ENCODE measurements around the gene TXNL4A.

The TXNL4A gene

DNA sequence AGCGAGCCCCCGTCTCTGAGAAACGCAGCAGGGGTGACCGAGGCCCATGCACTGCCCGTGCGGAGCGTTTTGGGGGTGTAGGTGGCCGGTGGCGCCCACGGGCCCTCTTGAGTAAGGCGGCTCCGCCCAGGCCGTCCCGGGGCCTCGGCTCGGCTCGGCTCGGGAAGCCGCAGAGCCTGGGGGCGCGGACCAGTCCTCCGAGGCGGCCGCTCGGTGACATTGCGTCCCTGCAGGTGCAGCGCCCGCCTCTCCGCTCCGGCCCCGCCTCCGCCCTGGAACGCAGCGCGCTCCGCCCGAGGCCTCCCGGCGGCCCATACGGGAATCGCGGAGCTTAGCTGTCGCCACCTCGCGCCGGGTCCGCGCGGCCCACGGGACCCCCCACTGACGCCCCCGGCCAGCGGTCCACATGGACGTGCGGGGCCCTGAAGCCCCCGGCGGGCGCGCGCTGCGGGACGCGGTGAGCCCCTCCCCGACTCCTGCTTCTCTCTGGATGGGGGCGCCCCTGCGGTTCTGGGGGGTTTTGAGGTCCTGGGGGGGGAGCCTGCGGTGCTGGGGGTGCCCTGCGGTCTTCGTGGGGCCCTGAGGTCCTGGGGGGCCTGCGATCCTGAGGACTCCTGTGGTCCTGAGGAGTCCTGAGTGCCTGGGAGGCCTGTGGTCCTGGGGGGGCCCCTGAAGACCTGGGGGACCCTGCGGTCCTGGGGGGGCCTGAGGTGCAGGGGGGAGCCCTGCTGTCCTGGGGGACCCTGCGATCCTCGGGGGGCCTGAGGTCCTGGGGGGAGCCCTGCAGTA lies 23.8 kb downstream of the TXNL4A start, which contains the start of gene HSBP1L1 (continued):
- no peak for TF ChIP-seq GLI2 (tag by site-specific recombination; IDR thresholded peaks at IDR 0.05; ENCODE audit: borderline replicate concordance, low read depth)
- no peak for TF ChIP-seq ZNF629 (tag by site-specific recombination; IDR thresholded peaks at IDR 0.05)
- TF ChIP-seq ZBTB21 (tag by site-specific recombination; IDR thresholded peaks at IDR 0.05), result no peak
- TF ChIP-seq MYNN (tag by site-specific recombination; IDR thresholded peaks at IDR 0.05; ENCODE audit: borderline replicate concordance), result no peak
- TF ChIP-seq ZNF623 (tag by site-specific recombination; IDR thresholded peaks at IDR 0.05), result no peak
- no peak for TF ChIP-seq ZNF433 (tag by site-specific recombination; IDR thresholded peaks at IDR 0.05; ENCODE audit: low read depth)
- TF ChIP-seq, protein P1, sequence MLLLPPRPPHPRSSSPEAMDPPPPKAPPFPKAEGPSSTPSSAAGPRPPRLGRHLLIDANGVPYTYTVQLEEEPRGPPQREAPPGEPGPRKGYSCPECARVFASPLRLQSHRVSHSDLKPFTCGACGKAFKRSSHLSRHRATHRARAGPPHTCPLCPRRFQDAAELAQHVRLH (tag by site-specific recombination; IDR thresholded peaks at IDR 0.05), result no peak
- no peak for TF ChIP-seq ZBTB1 (tag by site-specific recombination; IDR thresholded peaks at IDR 0.05)
- TF ChIP-seq, protein P2, sequence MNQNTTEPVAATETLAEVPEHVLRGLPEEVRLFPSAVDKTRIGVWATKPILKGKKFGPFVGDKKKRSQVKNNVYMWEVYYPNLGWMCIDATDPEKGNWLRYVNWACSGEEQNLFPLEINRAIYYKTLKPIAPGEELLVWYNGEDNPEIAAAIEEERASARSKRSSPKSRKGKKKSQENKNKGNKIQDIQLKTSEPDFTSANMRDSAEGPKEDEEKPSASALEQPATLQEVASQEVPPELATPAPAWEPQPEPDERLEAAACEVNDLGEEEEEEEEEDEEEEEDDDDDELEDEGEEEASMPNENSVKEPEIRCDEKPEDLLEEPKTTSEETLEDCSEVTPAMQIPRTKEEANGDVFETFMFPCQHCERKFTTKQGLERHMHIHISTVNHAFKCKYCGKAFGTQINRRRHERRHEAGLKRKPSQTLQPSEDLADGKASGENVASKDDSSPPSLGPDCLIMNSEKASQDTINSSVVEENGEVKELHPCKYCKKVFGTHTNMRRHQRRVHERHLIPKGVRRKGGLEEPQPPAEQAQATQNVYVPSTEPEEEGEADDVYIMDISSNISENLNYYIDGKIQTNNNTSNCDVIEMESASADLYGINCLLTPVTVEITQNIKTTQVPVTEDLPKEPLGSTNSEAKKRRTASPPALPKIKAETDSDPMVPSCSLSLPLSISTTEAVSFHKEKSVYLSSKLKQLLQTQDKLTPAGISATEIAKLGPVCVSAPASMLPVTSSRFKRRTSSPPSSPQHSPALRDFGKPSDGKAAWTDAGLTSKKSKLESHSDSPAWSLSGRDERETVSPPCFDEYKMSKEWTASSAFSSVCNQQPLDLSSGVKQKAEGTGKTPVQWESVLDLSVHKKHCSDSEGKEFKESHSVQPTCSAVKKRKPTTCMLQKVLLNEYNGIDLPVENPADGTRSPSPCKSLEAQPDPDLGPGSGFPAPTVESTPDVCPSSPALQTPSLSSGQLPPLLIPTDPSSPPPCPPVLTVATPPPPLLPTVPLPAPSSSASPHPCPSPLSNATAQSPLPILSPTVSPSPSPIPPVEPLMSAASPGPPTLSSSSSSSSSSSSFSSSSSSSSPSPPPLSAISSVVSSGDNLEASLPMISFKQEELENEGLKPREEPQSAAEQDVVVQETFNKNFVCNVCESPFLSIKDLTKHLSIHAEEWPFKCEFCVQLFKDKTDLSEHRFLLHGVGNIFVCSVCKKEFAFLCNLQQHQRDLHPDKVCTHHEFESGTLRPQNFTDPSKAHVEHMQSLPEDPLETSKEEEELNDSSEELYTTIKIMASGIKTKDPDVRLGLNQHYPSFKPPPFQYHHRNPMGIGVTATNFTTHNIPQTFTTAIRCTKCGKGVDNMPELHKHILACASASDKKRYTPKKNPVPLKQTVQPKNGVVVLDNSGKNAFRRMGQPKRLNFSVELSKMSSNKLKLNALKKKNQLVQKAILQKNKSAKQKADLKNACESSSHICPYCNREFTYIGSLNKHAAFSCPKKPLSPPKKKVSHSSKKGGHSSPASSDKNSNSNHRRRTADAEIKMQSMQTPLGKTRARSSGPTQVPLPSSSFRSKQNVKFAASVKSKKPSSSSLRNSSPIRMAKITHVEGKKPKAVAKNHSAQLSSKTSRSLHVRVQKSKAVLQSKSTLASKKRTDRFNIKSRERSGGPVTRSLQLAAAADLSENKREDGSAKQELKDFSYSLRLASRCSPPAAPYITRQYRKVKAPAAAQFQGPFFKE (tag by site-specific recombination; IDR thresholded peaks at IDR 0.05; ENCODE audit: borderline replicate concordance), result no peak
- TF ChIP-seq ZNF596 (tag by site-specific recombination; IDR thresholded peaks at IDR 0.05), result no peak
- TF ChIP-seq ZNF175 (tag by site-specific recombination; IDR thresholded peaks at IDR 0.05), result no peak
- TF ChIP-seq ZNF48 (tag by site-specific recombination; IDR thresholded peaks at IDR 0.05), result no peak
- TF ChIP-seq, protein P3, sequence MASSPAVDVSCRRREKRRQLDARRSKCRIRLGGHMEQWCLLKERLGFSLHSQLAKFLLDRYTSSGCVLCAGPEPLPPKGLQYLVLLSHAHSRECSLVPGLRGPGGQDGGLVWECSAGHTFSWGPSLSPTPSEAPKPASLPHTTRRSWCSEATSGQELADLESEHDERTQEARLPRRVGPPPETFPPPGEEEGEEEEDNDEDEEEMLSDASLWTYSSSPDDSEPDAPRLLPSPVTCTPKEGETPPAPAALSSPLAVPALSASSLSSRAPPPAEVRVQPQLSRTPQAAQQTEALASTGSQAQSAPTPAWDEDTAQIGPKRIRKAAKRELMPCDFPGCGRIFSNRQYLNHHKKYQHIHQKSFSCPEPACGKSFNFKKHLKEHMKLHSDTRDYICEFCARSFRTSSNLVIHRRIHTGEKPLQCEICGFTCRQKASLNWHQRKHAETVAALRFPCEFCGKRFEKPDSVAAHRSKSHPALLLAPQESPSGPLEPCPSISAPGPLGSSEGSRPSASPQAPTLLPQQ (tag by site-specific recombination; IDR thresholded peaks at IDR 0.05), result no peak; the same call in 1 of the 2 replicates
- no peak for TF ChIP-seq ZBTB48 (tag by site-specific recombination; IDR thresholded peaks at IDR 0.05)
- TF ChIP-seq ZNF571 (tag by site-specific recombination; IDR thresholded peaks at IDR 0.05), result no peak
- no peak for TF ChIP-seq ZNF76 (tag by site-specific recombination; IDR thresholded peaks at IDR 0.05; ENCODE audit: borderline replicate concordance, low read depth)
- TF ChIP-seq GLIS2 (tag by site-specific recombination; IDR thresholded peaks at IDR 0.05), result peak; percentile 94
- TF ChIP-seq ZNF791 (tag by site-specific recombination; IDR thresholded peaks at IDR 0.05), result no peak
- TF ChIP-seq BCL11B (tag by site-specific recombination; IDR thresholded peaks at IDR 0.05; ENCODE audit: low read depth), result no peak
- no peak for TF ChIP-seq ZFP41 (tag by site-specific recombination; IDR thresholded peaks at IDR 0.05; ENCODE audit: borderline replicate concordance)
- TF ChIP-seq KLF1 (tag by site-specific recombination; IDR thresholded peaks at IDR 0.05), result peak; percentile 17; the same call in 1 of the 2 replicates
- peak; percentile 28; the same call in 1 of the 2 replicates for TF ChIP-seq ZNF561 (tag by site-specific recombination; IDR thresholded peaks at IDR 0.05; ENCODE audit: borderline replicate concordance)
- TF ChIP-seq, protein P4, sequence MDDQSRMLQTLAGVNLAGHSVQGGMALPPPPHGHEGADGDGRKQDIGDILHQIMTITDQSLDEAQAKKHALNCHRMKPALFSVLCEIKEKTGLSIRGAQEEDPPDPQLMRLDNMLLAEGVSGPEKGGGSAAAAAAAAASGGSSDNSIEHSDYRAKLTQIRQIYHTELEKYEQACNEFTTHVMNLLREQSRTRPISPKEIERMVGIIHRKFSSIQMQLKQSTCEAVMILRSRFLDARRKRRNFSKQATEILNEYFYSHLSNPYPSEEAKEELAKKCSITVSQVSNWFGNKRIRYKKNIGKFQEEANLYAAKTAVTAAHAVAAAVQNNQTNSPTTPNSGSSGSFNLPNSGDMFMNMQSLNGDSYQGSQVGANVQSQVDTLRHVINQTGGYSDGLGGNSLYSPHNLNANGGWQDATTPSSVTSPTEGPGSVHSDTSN (CRISPR knock-in tag; IDR thresholded peaks at IDR 0.05), result no peak
- TF ChIP-seq ZNF521 (tag by site-specific recombination; IDR thresholded peaks at IDR 0.05), result no peak
- no peak for TF ChIP-seq HOXA7 (CRISPR knock-in tag; IDR thresholded peaks at IDR 0.05; ENCODE audit: borderline replicate concordance)
- no peak for TF ChIP-seq REPIN1 (tag by site-specific recombination; IDR thresholded peaks at IDR 0.05; ENCODE audit: low read depth)
- TF ChIP-seq, protein P5, sequence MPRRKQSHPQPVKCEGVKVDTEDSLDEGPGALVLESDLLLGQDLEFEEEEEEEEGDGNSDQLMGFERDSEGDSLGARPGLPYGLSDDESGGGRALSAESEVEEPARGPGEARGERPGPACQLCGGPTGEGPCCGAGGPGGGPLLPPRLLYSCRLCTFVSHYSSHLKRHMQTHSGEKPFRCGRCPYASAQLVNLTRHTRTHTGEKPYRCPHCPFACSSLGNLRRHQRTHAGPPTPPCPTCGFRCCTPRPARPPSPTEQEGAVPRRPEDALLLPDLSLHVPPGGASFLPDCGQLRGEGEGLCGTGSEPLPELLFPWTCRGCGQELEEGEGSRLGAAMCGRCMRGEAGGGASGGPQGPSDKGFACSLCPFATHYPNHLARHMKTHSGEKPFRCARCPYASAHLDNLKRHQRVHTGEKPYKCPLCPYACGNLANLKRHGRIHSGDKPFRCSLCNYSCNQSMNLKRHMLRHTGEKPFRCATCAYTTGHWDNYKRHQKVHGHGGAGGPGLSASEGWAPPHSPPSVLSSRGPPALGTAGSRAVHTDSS (tag by site-specific recombination; IDR thresholded peaks at IDR 0.05), result no peak
- no peak for TF ChIP-seq ZNF558 (tag by site-specific recombination; IDR thresholded peaks at IDR 0.05)
- TF ChIP-seq ZNF132 (tag by site-specific recombination; IDR thresholded peaks at IDR 0.05; ENCODE audit: borderline replicate concordance), result no peak
- peak; percentile 91 for TF ChIP-seq ZNF335 (tag by site-specific recombination; conservative IDR thresholded peaks at IDR 0.05)
- TF ChIP-seq ZFP69B (tag by site-specific recombination; IDR thresholded peaks at IDR 0.05), result no peak

Data from HEK293 (cell line).